SK-N-SH (cell line): Measurements from ENCODE around the gene PIAS3.

ENCODE experiments used
- EP300 ChIP-seq, 2 experiments: IDR thresholded peaks; 2 replicates each; pipeline versions ENCODE4 v1.4.0 to v1.6.1; 2012; ENCODE audit warnings: borderline replicate concordance in 1 of 2, low read depth in 1 of 2, low read length in 1 of 2
- GATA2 ChIP-seq: sonication (generic); formaldehyde crosslinking; IDR thresholded peaks from 2 replicates; pipeline ENCODE4 v1.5.0; 2020; ENCODE audit warnings: mild to moderate bottlenecking, missing genetic modification reagents
- MEF2A ChIP-seq: IDR thresholded peaks from 2 replicates; pipeline ENCODE4 v1.4.0; 2012; ENCODE audit warnings: low read depth, borderline replicate concordance
- MXI1 ChIP-seq: IDR thresholded peaks from 2 replicates; pipeline ENCODE4 v1.6.1; 2012; ENCODE audit warnings: mild to moderate bottlenecking, low read depth, low read length, improper control_type of control experiment
- POLR2AphosphoS5 ChIP-seq: IDR thresholded peaks from 2 replicates; pipeline ENCODE4 v1.6.1; 2012; ENCODE audit warnings: low read depth, low read length
- RAD21 ChIP-seq: IDR thresholded peaks from 2 replicates; pipeline ENCODE4 v1.6.1; 2012; ENCODE audit warnings: mild to moderate bottlenecking, low read length
- TCF12 ChIP-seq: IDR thresholded peaks from 2 replicates; pipeline ENCODE4 v1.4.0; 2012
- TEAD4 ChIP-seq: IDR thresholded peaks from 2 replicates; pipeline ENCODE4 v1.4.0; 2012; ENCODE audit warnings: mild to moderate bottlenecking, borderline replicate concordance; ENCODE audit not compliant: insufficient read depth
- TF ChIP-seq, protein P1 (sequence below): fragments of 200-600 bp; sonication (generic); IDR thresholded peaks from 2 replicates; pipeline ENCODE4 v1.6.1; 2017; ENCODE audit warnings: antibody characterized with exemption, mild to moderate bottlenecking, moderate library complexity

DNA sequence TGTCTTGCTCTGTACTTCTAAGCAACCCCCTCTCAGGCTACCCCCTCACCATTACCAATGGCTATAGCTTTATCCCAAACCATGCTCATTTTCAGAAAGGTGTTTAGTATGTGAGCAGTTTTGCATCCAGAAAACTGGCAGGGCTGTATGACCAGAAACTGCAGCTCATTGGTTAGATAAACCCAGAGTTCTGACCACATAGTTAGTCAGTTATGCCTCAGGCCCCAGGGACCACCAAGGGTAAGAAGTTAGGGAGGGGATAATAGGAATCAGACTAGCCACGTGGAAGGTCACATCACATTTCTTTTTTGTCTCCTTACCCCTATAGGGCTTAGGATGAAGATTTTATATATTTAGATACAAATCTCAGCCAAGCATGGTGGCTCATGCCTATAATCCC, 49.8 kb upstream of the PIAS3 start:
- TF ChIP-seq, protein P1, sequence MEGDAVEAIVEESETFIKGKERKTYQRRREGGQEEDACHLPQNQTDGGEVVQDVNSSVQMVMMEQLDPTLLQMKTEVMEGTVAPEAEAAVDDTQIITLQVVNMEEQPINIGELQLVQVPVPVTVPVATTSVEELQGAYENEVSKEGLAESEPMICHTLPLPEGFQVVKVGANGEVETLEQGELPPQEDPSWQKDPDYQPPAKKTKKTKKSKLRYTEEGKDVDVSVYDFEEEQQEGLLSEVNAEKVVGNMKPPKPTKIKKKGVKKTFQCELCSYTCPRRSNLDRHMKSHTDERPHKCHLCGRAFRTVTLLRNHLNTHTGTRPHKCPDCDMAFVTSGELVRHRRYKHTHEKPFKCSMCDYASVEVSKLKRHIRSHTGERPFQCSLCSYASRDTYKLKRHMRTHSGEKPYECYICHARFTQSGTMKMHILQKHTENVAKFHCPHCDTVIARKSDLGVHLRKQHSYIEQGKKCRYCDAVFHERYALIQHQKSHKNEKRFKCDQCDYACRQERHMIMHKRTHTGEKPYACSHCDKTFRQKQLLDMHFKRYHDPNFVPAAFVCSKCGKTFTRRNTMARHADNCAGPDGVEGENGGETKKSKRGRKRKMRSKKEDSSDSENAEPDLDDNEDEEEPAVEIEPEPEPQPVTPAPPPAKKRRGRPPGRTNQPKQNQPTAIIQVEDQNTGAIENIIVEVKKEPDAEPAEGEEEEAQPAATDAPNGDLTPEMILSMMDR = no peak
- no peak for TF ChIP-seq MEF2A
- TF ChIP-seq POLR2AphosphoS5 = no peak
- no peak for TF ChIP-seq TCF12
- TF ChIP-seq RAD21 = no peak
- TF ChIP-seq MXI1 = no peak
- TF ChIP-seq EP300 (IDR thresholded peaks at IDR 0.05; ENCODE audit: borderline replicate concordance in 1 of 2, low read depth in 1 of 2, low read length in 1 of 2) = no peak
- TF ChIP-seq TEAD4 = no peak
- TF ChIP-seq GATA2 (CRISPR knock-in tag) = no peak
